Vagina (tissue), 2 donors: ENCODE results near the gene BFSP2.

Experiments used
- POLR2A ChIP-seq, 2 donors: fragments of 450-650 bp; IDR thresholded peaks; one replicate each; pipeline ENCODE4 v1.6.1; 2017; ENCODE audit warnings: antibody characterized with exemption in 2 of 2, mild to moderate bottlenecking in 2 of 2, moderate library complexity in 2 of 2
- TF ChIP-seq, protein P1 (sequence below), 3 experiments: fragments of 450-650 bp in 2 of 3; fragments of 200-600 bp in 1 of 3; sonication (generic) in 1 of 3; IDR thresholded peaks; one replicate each; pipeline ENCODE4 v1.5.1; 2017 to 2019; ENCODE audit warnings: antibody characterized with exemption in 3 of 3, mild to moderate bottlenecking in 2 of 3, moderate library complexity in 2 of 3

DNA sequence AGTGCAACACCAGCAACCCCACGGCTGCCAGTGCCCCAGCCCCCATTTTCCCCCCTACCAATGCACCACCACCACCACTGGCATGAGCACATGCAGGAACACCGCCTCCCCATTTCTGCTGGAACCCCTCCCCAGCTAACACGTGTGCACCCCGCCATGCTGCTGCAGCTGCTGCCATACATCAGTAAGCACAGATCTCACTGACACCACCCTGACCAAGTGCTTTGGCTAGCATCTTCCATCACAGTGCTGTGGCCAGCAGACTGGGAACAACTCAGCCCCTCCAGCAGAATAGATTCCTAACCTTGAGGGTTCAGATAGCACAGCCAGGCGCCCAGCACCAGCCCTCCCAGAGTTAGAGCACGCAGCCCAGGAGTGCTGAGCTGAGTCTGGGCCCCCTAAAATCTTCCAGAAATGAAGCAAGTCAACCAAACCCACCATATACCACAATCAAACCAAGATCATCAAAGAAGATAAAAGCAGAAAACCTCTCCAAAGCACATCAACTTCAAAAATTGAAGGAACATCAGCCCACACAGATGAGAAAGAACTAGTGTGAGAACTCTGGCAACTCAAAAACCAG is 92.4 kb downstream of the BFSP2 start:
- TF ChIP-seq, protein P1, sequence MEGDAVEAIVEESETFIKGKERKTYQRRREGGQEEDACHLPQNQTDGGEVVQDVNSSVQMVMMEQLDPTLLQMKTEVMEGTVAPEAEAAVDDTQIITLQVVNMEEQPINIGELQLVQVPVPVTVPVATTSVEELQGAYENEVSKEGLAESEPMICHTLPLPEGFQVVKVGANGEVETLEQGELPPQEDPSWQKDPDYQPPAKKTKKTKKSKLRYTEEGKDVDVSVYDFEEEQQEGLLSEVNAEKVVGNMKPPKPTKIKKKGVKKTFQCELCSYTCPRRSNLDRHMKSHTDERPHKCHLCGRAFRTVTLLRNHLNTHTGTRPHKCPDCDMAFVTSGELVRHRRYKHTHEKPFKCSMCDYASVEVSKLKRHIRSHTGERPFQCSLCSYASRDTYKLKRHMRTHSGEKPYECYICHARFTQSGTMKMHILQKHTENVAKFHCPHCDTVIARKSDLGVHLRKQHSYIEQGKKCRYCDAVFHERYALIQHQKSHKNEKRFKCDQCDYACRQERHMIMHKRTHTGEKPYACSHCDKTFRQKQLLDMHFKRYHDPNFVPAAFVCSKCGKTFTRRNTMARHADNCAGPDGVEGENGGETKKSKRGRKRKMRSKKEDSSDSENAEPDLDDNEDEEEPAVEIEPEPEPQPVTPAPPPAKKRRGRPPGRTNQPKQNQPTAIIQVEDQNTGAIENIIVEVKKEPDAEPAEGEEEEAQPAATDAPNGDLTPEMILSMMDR (IDR thresholded peaks at IDR 0.05) = no peak
- TF ChIP-seq POLR2A (IDR thresholded peaks at IDR 0.05) = no peak
